Testis (tissue), 5 donors: ENCODE data around the gene DENND2D. TPM values are rescaled to one million over a fixed set of nuclear protein-coding genes. Genes with fewer than 3 reads are reported as not detected.

Experiments
- DNase-seq: peaks from one replicate; pipeline ENCODE4 v3.0.0-alpha.2; 2019
- H3K27ac ChIP-seq, 2 donors: fragments of 200-600 bp; sonication (generic); one replicate each; pipeline ENCODE4 v1.5.1; 2019
- H3K27me3 ChIP-seq: fragments of 200-600 bp; sonication (generic); one replicate; pipeline ENCODE4 v1.5.1; 2019
- H3K36me3 ChIP-seq: fragments of 200-600 bp; sonication (generic); one replicate; pipeline ENCODE4 v1.5.1; 2017; ENCODE audit warnings: low read depth; ENCODE audit errors: missing control alignments
- H3K4me1 ChIP-seq: fragments of 200-600 bp; sonication (generic); one replicate; pipeline ENCODE4 v1.5.1; 2019
- H3K4me3 ChIP-seq, 2 donors: fragments of 200-600 bp; sonication (generic); one replicate each; pipeline ENCODE4 v1.5.1; 2017 to 2019
- H3K9me3 ChIP-seq: fragments of 200-600 bp; sonication (generic); one replicate; pipeline ENCODE4 v1.5.1; 2017
- POLR2A ChIP-seq: fragments of 450-650 bp; IDR thresholded peaks from one replicate; pipeline ENCODE4 v1.6.1; 2017; ENCODE audit warnings: antibody characterized with exemption, mild to moderate bottlenecking, moderate library complexity
- WGBS, 2 donors: methylation state at CpG; one replicate each; pipeline ENCODE4 v1.1.5; 2018; 5-methylcytosine and 5-hydroxymethylcytosine counted together
- intact Hi-C: fragments of 100-400 bp; cut with DNase I; formaldehyde crosslinking; loops from one replicate; pipeline ENCODE4 v1.15.1; 2023; ENCODE audit warnings: low total_unique reads
- long read RNA-seq, 2 donors: transcript quantifications; one replicate each; lab custom pipeline, GENCODE V29; 2026
- polyA plus RNA-seq: library from polyadenylated mRNA; stranded (reverse); fragments of 350-450 nt; fragmentation: Illumina TruSeq; extraction: RNeasy Lipid Tissue Mini Kit (QIAGEN cat#74804); gene quantifications from one replicate; pipeline ENCODE4 v1.2.3, GENCODE V29; 2014; ENCODE audit warnings: low read depth, low replicate concordance; ENCODE audit not compliant: insufficient read depth
- total RNA-seq, 2 donors: library from RNA; depleted of rRNA; stranded (reverse); fragments of >200 nt; gene quantifications; one replicate each; pipeline ENCODE4 v1.2.3, GENCODE V29; 2016
- TF ChIP-seq, protein P1 (sequence below), 3 experiments: fragments of 450-650 bp in 2 of 3; fragments of 200-600 bp in 1 of 3; sonication (generic) in 1 of 3; IDR thresholded peaks; one replicate each; pipeline ENCODE4 v1.5.1; 2016 to 2019; ENCODE audit warnings: antibody characterized with exemption in 3 of 3, mild to moderate bottlenecking in 2 of 3, moderate library complexity in 1 of 3

Gene DENND2D
- 10 to 100 TPM; 21.2 to 22.9 TPM for total RNA-seq
- 38.8 TPM for polyA plus RNA-seq
- long read RNA-seq, donor 1, partial matches to known transcripts: 0 of 2 reads
- long read RNA-seq, donor 1, other reads (novel, unspliced or antisense): 0 of 2 reads
- long read RNA-seq, donor 2: 0 reads

GRCh38 chr1:111199881-111200801 is at the start of gene DENND2D:
TSS of gene DENND2D (minus strand) at chr1:111200646. CDS start at chr1:111200459, 187 bp downstream.
- Histone ChIP-seq H3K27me3 (no peaks in the 10 kb centered on the region), H3K27ac (no peak within 1 kb of the TSS), H3K4me3 (no peak within 1 kb of the TSS), H3K4me1 (peaks cover 10% of the 10 kb centered on the region), H3K9me3 (no peaks in the 10 kb centered on the region), H3K36me3 (no peaks in the 10 kb centered on the region)
- 85 to 89% methylated on average over 15 to 17 of the region's 17 CpGs for WGBS, 2 donors
- intact Hi-C loops: no loop called here
- DNase-seq: peak; percentile 67
- TF ChIP-seq, protein P1, sequence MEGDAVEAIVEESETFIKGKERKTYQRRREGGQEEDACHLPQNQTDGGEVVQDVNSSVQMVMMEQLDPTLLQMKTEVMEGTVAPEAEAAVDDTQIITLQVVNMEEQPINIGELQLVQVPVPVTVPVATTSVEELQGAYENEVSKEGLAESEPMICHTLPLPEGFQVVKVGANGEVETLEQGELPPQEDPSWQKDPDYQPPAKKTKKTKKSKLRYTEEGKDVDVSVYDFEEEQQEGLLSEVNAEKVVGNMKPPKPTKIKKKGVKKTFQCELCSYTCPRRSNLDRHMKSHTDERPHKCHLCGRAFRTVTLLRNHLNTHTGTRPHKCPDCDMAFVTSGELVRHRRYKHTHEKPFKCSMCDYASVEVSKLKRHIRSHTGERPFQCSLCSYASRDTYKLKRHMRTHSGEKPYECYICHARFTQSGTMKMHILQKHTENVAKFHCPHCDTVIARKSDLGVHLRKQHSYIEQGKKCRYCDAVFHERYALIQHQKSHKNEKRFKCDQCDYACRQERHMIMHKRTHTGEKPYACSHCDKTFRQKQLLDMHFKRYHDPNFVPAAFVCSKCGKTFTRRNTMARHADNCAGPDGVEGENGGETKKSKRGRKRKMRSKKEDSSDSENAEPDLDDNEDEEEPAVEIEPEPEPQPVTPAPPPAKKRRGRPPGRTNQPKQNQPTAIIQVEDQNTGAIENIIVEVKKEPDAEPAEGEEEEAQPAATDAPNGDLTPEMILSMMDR (IDR thresholded peaks at IDR 0.05): no peak
- no peak for TF ChIP-seq POLR2A

DNA sequence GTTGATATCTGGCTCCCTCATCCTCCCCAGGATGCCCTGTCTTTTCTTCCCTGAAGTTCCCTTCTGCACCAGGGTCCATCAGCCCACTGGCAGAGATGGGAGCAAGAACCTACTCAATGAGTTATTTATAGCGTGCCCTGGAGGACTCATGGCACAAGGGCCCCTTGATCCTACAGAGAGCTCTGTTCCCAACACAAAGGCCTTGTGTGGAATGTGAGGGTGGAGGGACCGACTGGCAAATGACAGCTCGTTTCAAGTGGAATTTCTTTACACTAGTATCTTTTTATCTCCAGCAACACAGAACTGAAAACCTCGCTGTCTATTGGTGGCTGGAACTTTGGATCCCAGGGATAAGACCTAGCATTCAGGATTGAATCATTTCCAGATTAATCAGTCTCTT is 49.5 kb upstream of the DENND2D start:
- TF ChIP-seq POLR2A: no peak
- TF ChIP-seq, protein P1 (IDR thresholded peaks at IDR 0.05): no peak
- H3K4me1 ChIP-seq: no peaks in the 10 kb centered on the region
- no peaks in the 10 kb centered on the region for H3K27me3 ChIP-seq
- DNase-seq: no peak
- 65 to 85% methylated on average over 4 of the region's 4 CpGs for WGBS, 2 donors
- intact Hi-C loops: no loop called here
- no peaks in the 10 kb centered on the region for H3K36me3 ChIP-seq
- no peak overlapping the region for H3K27ac ChIP-seq
- no peaks in the 10 kb centered on the region for H3K9me3 ChIP-seq
- H3K4me3 ChIP-seq: no peak overlapping the region

GRCh38 chr1:111247125-111247838 is 46.8 kb upstream of the DENND2D start:
- no peak overlapping the region for H3K27ac ChIP-seq
- TF ChIP-seq, protein P1 (IDR thresholded peaks at IDR 0.05): no peak
- TF ChIP-seq POLR2A: no peak
- H3K9me3 ChIP-seq: no peaks in the 10 kb centered on the region
- no peak overlapping the region for H3K4me3 ChIP-seq
- H3K36me3 ChIP-seq: no peaks in the 10 kb centered on the region
- H3K4me1 ChIP-seq: peaks cover 5% of the 10 kb centered on the region
- intact Hi-C loops: no loop called here
- no peaks in the 10 kb centered on the region for H3K27me3 ChIP-seq
- DNase-seq: no peak
- WGBS, 2 donors: 83 to 90% methylated on average over 5 of the region's 5 CpGs

DNA sequence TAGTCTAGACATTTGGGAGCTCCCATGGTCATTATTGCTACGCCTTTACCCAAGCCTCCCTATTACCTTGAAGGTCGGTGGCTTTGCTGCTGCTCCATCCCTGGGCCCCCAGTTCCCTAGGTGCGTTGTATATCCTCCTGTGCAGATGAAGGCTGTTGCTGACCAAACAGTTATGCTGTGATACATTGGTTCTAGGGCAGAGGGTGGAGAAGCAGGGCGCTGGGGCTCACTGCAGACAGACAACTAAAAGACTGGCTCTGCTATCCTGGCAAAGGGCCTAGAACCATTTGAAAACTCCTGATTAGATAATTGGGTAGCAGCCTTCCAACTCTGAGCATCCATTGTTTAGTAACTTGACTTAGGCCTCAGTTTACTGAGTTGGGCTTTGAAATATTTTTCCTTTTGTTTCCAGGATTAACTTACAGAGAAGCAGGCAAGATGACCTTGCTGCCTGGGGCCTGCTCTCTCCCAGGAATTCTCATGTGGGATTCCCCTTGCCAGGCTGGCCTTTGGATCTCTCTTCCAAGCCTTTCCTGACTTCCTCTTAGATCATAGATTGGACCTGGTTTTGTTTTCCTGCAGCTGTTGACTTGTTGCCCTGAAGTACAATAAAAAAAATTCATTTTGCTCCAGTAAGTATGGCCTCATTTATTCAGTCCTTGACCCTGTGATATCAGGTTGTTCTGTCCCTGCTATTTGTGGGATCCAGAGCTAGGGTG is 42.5 kb upstream of the DENND2D start:
- TF ChIP-seq POLR2A: no peak
- TF ChIP-seq, protein P1 (IDR thresholded peaks at IDR 0.05): no peak
- H3K27me3 ChIP-seq: no peaks in the 10 kb centered on the region
- no peaks in the 10 kb centered on the region for H3K9me3 ChIP-seq
- H3K36me3 ChIP-seq: no peaks in the 10 kb centered on the region
- H3K4me3 ChIP-seq: no peak overlapping the region
- WGBS, 2 donors: 43 to 51% methylated on average over 2 to 4 of the region's 4 CpGs
- intact Hi-C loops: no loop called here
- H3K27ac ChIP-seq: no peak overlapping the region
- H3K4me1 ChIP-seq: peaks cover 5% of the 10 kb centered on the region
- DNase-seq: peak; percentile 34
